ENCODE measurements around the gene COL5A1. TPM values are rescaled to one million over a fixed set of nuclear protein-coding genes. Genes with fewer than 3 reads are reported as not detected.

Gene COL5A1
- total and polyA plus RNA-seq, 11 donors = 7.6 to 91.3 (median 13.4) TPM

GRCh38 chr9:134669399-134669955, 27.9 kb downstream of the COL5A1 start:
- ATAC-seq = no peak
- peaks cover 0 to 27% (median 0%) of the 10 kb centered on the region in 12 donors for H3K4me1 ChIP-seq
- intact Hi-C loops (cut with DNase I) = no loop called here
- peak in 1 of 5 donors; percentile 8 for DNase-seq
- no peaks in the 10 kb centered on the region for H3K27me3 ChIP-seq
- peak overlapping the region in 1 of 12 donors; percentile 9 for H3K27ac ChIP-seq
- WGBS, 4 donors = 54 to 65% (median 58%) methylated on average over 9 of the region's 9 CpGs
- H3K9me3 ChIP-seq = peaks cover 0 to 10% (median 0%) of the 10 kb centered on the region in 12 donors
- TF ChIP-seq, protein P1, sequence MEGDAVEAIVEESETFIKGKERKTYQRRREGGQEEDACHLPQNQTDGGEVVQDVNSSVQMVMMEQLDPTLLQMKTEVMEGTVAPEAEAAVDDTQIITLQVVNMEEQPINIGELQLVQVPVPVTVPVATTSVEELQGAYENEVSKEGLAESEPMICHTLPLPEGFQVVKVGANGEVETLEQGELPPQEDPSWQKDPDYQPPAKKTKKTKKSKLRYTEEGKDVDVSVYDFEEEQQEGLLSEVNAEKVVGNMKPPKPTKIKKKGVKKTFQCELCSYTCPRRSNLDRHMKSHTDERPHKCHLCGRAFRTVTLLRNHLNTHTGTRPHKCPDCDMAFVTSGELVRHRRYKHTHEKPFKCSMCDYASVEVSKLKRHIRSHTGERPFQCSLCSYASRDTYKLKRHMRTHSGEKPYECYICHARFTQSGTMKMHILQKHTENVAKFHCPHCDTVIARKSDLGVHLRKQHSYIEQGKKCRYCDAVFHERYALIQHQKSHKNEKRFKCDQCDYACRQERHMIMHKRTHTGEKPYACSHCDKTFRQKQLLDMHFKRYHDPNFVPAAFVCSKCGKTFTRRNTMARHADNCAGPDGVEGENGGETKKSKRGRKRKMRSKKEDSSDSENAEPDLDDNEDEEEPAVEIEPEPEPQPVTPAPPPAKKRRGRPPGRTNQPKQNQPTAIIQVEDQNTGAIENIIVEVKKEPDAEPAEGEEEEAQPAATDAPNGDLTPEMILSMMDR (IDR thresholded peaks at IDR 0.05) = no peak
- TF ChIP-seq POLR2A (IDR thresholded peaks at IDR 0.05) = no peak
- no peaks in the 10 kb centered on the region for H3K36me3 ChIP-seq
- no peak overlapping the region for H3K4me3 ChIP-seq

DNA sequence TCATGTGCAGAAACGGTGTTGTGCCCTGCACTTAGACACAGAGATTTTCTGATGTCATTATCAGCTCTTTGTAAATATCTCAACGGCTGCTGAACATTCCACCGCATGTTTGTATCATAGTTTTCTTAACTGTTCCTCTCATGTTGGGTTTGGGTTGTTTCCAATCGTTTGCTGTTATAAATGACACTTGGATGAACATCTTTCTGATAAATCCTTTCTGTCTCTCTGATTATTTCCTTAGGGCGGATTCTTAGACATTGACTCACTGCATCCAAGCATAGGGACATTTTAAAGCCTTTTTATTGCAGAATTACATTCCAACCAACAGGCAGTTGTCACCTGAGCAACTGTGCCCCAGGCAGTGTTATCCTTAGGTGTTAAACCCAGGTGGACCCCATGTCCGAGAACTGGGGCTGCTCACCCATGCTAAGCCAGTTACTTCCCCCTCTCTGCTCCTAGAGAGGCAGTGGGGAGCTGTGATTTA, 28.5 kb downstream of the COL5A1 start:
- no peak for DNase-seq
- Histone ChIP-seq H3K4me3 (no peak overlapping the region), H3K27me3 (no peaks in the 10 kb centered on the region), H3K36me3 (no peaks in the 10 kb centered on the region), H3K27ac (peak overlapping the region in 1 of 12 donors; percentile 9), H3K9me3 (peaks cover 0 to 15% (median 0%) of the 10 kb centered on the region in 12 donors), H3K4me1 (peaks cover 0 to 27% (median 0%) of the 10 kb centered on the region in 12 donors)
- WGBS, 4 donors = 45 to 52% (median 52%) methylated on average over 6 of the region's 6 CpGs
- intact Hi-C loops (cut with DNase I) = no loop called here
- ATAC-seq = no peak
- TF ChIP-seq POLR2A (IDR thresholded peaks at IDR 0.05) = no peak
- TF ChIP-seq, protein P1 (IDR thresholded peaks at IDR 0.05) = no peak

- no peaks in the 10 kb centered on the region for H3K27me3 ChIP-seq
- no peak overlapping the region for H3K4me3 ChIP-seq
- DNase-seq = no peak
- intact Hi-C loops (cut with DNase I) = no loop called here
- WGBS, 4 donors = 88 to 94% (median 91%) methylated on average over 11 of the region's 11 CpGs
- H3K4me1 ChIP-seq = peaks cover 0 to 27% (median 0%) of the 10 kb centered on the region in 12 donors
- H3K36me3 ChIP-seq = no peaks in the 10 kb centered on the region
- TF ChIP-seq, protein P1 (IDR thresholded peaks at IDR 0.05) = no peak
- no peak for TF ChIP-seq POLR2A (IDR thresholded peaks at IDR 0.05)
- no peak overlapping the region for H3K27ac ChIP-seq
- peaks cover 0 to 23% (median 2%) of the 10 kb centered on the region in 12 donors for H3K9me3 ChIP-seq
- no peak for ATAC-seq
Observed at GRCh38 chr9:134670851-134671281, 29.3 kb downstream of the COL5A1 start.

- Histone ChIP-seq H3K27me3 (no peaks in the 10 kb centered on the region), H3K27ac (no peak overlapping the region), H3K9me3 (peaks cover 0 to 24% (median 2%) of the 10 kb centered on the region in 12 donors), H3K36me3 (no peaks in the 10 kb centered on the region), H3K4me1 (peaks cover 0 to 27% (median 0%) of the 10 kb centered on the region in 12 donors), H3K4me3 (no peak overlapping the region)
- ATAC-seq (no peak), DNase-seq (no peak)
- TF ChIP-seq POLR2A (IDR thresholded peaks at IDR 0.05) = no peak
- TF ChIP-seq, protein P1 (IDR thresholded peaks at IDR 0.05) = no peak
- 83 to 89% (median 87%) methylated on average over 15 of the region's 15 CpGs for WGBS, 4 donors
- intact Hi-C loops (cut with DNase I) = no loop called here
Observed at GRCh38 chr9:134671341-134672113, 29.9 kb downstream of the COL5A1 start.

Measured in heart left ventricle (tissue), 16 donors.